ENCODE results near the gene RFX7. TPM values are rescaled to one million over a fixed set of nuclear protein-coding genes. Genes with fewer than 3 reads are reported as not detected.
"Not testable (repeated sequence)": the region's sequence is repeated elsewhere in the genome, so short reads cannot be mapped to it uniquely, and the experiment has no call there.

The RFX7 gene
- total and polyA plus RNA-seq, 2 of the 8 experiments (the other 6 are each of a cell fraction or from before 2014, with no cell fraction given): 10.4 to 40.9 TPM

DNA sequence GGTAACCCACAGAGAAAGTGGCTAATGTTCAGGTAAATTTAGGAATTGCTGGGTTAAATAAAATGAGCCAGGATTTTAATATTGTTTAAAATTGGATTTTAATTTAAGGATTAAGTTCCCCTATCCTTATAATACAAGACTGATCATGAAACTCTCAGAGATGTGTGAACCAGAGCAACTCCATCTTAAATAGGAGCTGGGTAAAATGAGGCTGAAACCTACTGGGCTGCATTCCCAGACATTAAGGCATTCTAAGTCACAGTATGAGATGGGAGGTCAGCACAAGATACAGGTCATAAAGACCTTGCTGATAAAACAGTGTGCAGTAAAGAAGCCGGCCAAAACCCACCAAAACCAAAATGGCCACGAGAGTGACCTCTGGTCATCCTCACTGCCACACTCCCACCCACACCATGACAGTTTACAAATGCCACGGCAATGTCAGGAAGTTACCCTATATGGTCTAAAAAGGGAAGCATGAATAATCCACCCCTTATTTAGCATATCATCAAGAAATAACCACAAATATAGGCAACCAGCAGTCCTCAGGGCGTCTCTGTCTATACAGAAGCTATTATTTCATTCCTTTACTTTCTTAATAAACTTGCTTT is 40.3 kb downstream of the RFX7 start:
- H2BK20ac ChIP-seq (ENCODE audit: low read length); H4K20me1 ChIP-seq (replicated peaks in 1 of 2; ENCODE audit: control insufficient read depth in 1 of 2, insufficient read depth in 2 of 2, low read length in 2 of 2); H3K18ac ChIP-seq (ENCODE audit: extremely low read depth, low read length); H3K27me3 ChIP-seq (replicated peaks in 1 of 4; ENCODE audit: control insufficient read depth in 3 of 4, extremely low read depth in 1 of 4, insufficient read depth in 3 of 4, low read length in 3 of 4); H3K9ac ChIP-seq (replicated peaks in 1 of 4; ENCODE audit: extremely low read depth in 1 of 4, low read depth in 3 of 4, low read length in 3 of 4); H3K23ac ChIP-seq (ENCODE audit: insufficient read length); H3K79me1 ChIP-seq (ENCODE audit: low read depth, low read length); H3K56ac ChIP-seq (replicated peaks; ENCODE audit: insufficient read length, low read depth, low read length); H3K4me2 ChIP-seq (ENCODE audit: insufficient read depth in 1 of 2, low read depth in 2 of 2, low read length in 2 of 2); H3K36me3 ChIP-seq (ENCODE audit: control insufficient read depth in 2 of 4, insufficient read depth in 4 of 4, low read length in 3 of 4); H2AK5ac ChIP-seq (ENCODE audit: low read depth, low read length); H3K4me3 ChIP-seq (ENCODE audit: extremely low read depth in 1 of 4, insufficient read depth in 2 of 4, low read depth in 3 of 4, low read length in 4 of 4); H2BK5ac ChIP-seq (ENCODE audit: low read depth, low read length); H4K8ac ChIP-seq (ENCODE audit: extremely low read depth, insufficient read depth, low read length); H4K5ac ChIP-seq (ENCODE audit: insufficient read length, low read depth, low read length); H3K4ac ChIP-seq (replicated peaks; ENCODE audit: insufficient read length, low read depth, low read length); H3K23me2 ChIP-seq (ENCODE audit: low read depth, low read length); H2BK120ac ChIP-seq (replicated peaks; ENCODE audit: low read depth, low read length); H2BK15ac ChIP-seq (ENCODE audit: low read length); DNase-seq (ENCODE audit: low read depth in 1 of 2, low spot score in 2 of 2); H3K14ac ChIP-seq (ENCODE audit: insufficient read length); H2BK12ac ChIP-seq (ENCODE audit: low read depth, low read length); H3K9me3 ChIP-seq (ENCODE audit: insufficient read depth in 2 of 2, low read depth in 1 of 2, low read length in 1 of 2); H4K91ac ChIP-seq (replicated peaks; ENCODE audit: insufficient read length, low read length); H3K27ac ChIP-seq (ENCODE audit: low read depth, low read length); FAIRE-seq; H2AFZ ChIP-seq (ENCODE audit: low read length): not testable (repeated sequence)
- WGBS, 2 experiments (ENCODE audit: extremely low coverage in 1 of 2, insufficient coverage in 1 of 2, insufficient read length in 1 of 2, insufficient replicate concordance in 2 of 2, low coverage in 1 of 2, low lambda C conversion rate in 2 of 2, missing lambda C conversion rate in 1 of 2): 87% methylated on average over 4 of the region's 4 CpGs; no CpG with 5 or more reads in 1 of the 2 experiments
- POLR2A ChIA-PET (ENCODE audit: partially characterized antibody): interaction anchor here (1.1 to 1.3 kb wide), 2 partner anchors 9 to 41 kb away, joined by 3 read pairs; no protein-coding TSS in a partner anchor
- CTCF ChIA-PET (ENCODE audit: partially characterized antibody): interaction anchor here (1.2 kb wide), 1 partner anchor 186 kb away, joined by 3 read pairs; no protein-coding TSS in a partner anchor
- Histone ChIP-seq H3K79me2 (ENCODE audit: control insufficient read depth in 1 of 2, insufficient read depth in 2 of 2, low read length in 2 of 2) (peaks cover 7 to 98% of the 10 kb centered on the region in 2 experiments; a peak in 3 of 4 replicates), H3K4me1 (replicated peaks in 1 of 4; ENCODE audit: control insufficient read depth in 3 of 4, insufficient read depth in 4 of 4, low read length in 3 of 4) (peaks cover 0 to 10% (median 4%) of the 10 kb centered on the region in 4 experiments; a peak in 4 of 7 replicates)

Data from H1 (cell line).